ENCODE measurements around the gene GRHPR.
"Not testable (repeated sequence)": the region's sequence is repeated elsewhere in the genome, so short reads cannot be mapped to it uniquely, and the experiment has no call there.

The GRHPR gene

GRCh38 chr9:37477987-37478619 is 55.6 kb downstream of the GRHPR start:
- H3K36me3 Mint-ChIP-seq, H3K27ac Mint-ChIP-seq, H3K9me3 Mint-ChIP-seq, H3K27me3 Mint-ChIP-seq, H3K4me3 Mint-ChIP-seq, H3K4me1 Mint-ChIP-seq: not testable (repeated sequence)
- peak; percentile 74 for ATAC-seq (ENCODE audit: low read depth)
- DNase-seq (ENCODE audit: low spot score in 2 of 2), result peak in 1 of 2 donors; percentile 14

GRCh38 chr9:37480759-37481158 is 58.3 kb downstream of the GRHPR start:
- DNase-seq (ENCODE audit: low spot score in 2 of 2) (no peak), ATAC-seq (ENCODE audit: low read depth) (no peak)
- H3K27ac Mint-ChIP-seq, result no peak overlapping the region
- no peak overlapping the region for H3K4me3 Mint-ChIP-seq
- H3K36me3 Mint-ChIP-seq, result no peaks in the 10 kb centered on the region
- peaks cover 16% of the 10 kb centered on the region for H3K4me1 Mint-ChIP-seq
- no peaks in the 10 kb centered on the region for H3K9me3 Mint-ChIP-seq
- H3K27me3 Mint-ChIP-seq, result peaks cover 5% of the 10 kb centered on the region

GRCh38 chr9:37485389-37486255 is 63.1 kb downstream of the GRHPR start, which contains the start of gene POLR1E:
Gene POLR1E, plus strand, starts transcription at chr9:37485948. Its CDS starts 100 bp downstream, at chr9:37486048.
- H3K27ac Mint-ChIP-seq, result peak within 1 kb of the TSS; percentile 92
- ATAC-seq (ENCODE audit: low read depth), result peak; percentile 97
- H3K36me3 Mint-ChIP-seq, result peaks cover 4% of the 10 kb centered on the region
- peak within 1 kb of the TSS; percentile 96 for H3K4me3 Mint-ChIP-seq
- peak; percentile 97 for DNase-seq (ENCODE audit: low spot score in 2 of 2)
- H3K27me3 Mint-ChIP-seq, result peaks cover 5% of the 10 kb centered on the region
- H3K4me1 Mint-ChIP-seq, result peaks cover 26% of the 10 kb centered on the region
- no peaks in the 10 kb centered on the region for H3K9me3 Mint-ChIP-seq

GRCh38 chr9:37486256-37486615 is 63.7 kb downstream of the GRHPR start:
- Mint-ChIP-seq H3K27ac (peak overlapping the region; percentile 92), H3K36me3 (peaks cover 7% of the 10 kb centered on the region), H3K27me3 (peaks cover 5% of the 10 kb centered on the region), H3K9me3 (no peaks in the 10 kb centered on the region), H3K4me1 (peaks cover 28% of the 10 kb centered on the region), H3K4me3 (peak overlapping the region; percentile 96)
- DNase-seq (ENCODE audit: low spot score in 2 of 2) (no peak), ATAC-seq (ENCODE audit: low read depth) (no peak)

Data from memory B cell (primary cell).